Colonic mucosa (tissue), 4 donors: ENCODE results near the gene SORCS3. TPM values are rescaled to one million over a fixed set of nuclear protein-coding genes. Genes with fewer than 3 reads are reported as not detected.

Source experiments
- DNase-seq: peaks from one replicate; pipeline ENCODE4 v3.0.0-alpha.2; 2020
- H3K27ac ChIP-seq: fragments of 200-600 bp; one replicate; pipeline ENCODE4 v1.8.0; 2021
- H3K27me3 ChIP-seq: fragments of 200-600 bp; one replicate; pipeline ENCODE4 v1.8.0; 2021
- H3K36me3 ChIP-seq: fragments of 200-600 bp; one replicate; pipeline ENCODE4 v1.8.0; 2021
- H3K4me1 ChIP-seq: fragments of 200-600 bp; one replicate; pipeline ENCODE4 v1.8.0; 2021; ENCODE audit warnings: mild to moderate bottlenecking
- H3K4me3 ChIP-seq: fragments of 200-600 bp; one replicate; pipeline ENCODE4 v1.8.0; 2021
- H3K9ac ChIP-seq, 2 donors: one replicate each; pipeline ENCODE4 v1.7.0; 2013; ENCODE audit warnings: control low read depth in 2 of 2, low read depth in 2 of 2, low read length in 2 of 2
- H3K9me3 ChIP-seq: fragments of 200-600 bp; one replicate; pipeline ENCODE4 v1.8.0; 2021
- CTCF ChIP-seq: fragments of 200-600 bp; IDR thresholded peaks from one replicate; pipeline ENCODE4 v1.8.0; 2022; ENCODE audit warnings: antibody characterized with exemption, mild to moderate bottlenecking
- intact Hi-C: fragments of 100-400 bp; cut with DNase I; formaldehyde crosslinking; loops from one replicate; pipeline ENCODE4 v1.14.1; 2022
- total RNA-seq, 2 donors: library from RNA; stranded (reverse); fragmentation: NEBNext Ultra II Directional in 1 of 2; extraction: Animal tissue kit (Norgen Biotek cat#: 25700) in 1 of 2; gene quantifications; one replicate each; pipeline ENCODE4 v1.2.1, GENCODE V29; 2021
- donor health status: healthy.
- donor health status: DM: no; HTN: no; CAD: no.
- donor health status: DM: no; HTN: no; CAD: no.

Gene SORCS3
- total RNA-seq, 2 donors from 2014 or later, result 0.08 TPM; not detected in 1

DNA sequence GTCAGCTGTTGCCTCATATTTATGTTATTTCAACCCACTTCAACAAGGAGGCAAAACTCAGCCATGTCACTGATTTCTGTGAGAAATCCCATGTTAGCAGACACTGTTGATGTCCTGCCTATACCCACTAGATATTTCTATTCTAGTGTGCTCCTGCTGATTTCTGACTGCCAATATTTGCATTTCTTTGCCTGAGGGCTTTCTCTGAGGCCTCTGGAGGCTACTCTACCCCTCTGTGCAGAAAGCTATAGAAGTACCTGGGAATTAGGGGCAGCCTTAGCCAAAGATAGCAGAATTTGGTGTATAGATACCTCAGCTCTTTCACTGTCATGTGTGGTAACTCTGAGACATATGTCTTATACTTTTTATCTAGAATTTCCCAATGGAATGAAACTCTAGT is 348.8 kb downstream of the SORCS3 start:
- H3K27ac ChIP-seq, result no peak overlapping the region
- no peaks in the 10 kb centered on the region for H3K9me3 ChIP-seq
- H3K36me3 ChIP-seq, result no peaks in the 10 kb centered on the region
- no peak for DNase-seq
- intact Hi-C loops, result no loop called here
- H3K9ac ChIP-seq, result no peak overlapping the region
- TF ChIP-seq CTCF, result no peak
- H3K27me3 ChIP-seq, result no peaks in the 10 kb centered on the region
- no peaks in the 10 kb centered on the region for H3K4me1 ChIP-seq
- H3K4me3 ChIP-seq, result no peak overlapping the region

GRCh38 chr10:104993085-104993484 is 352.0 kb downstream of the SORCS3 start:
- no peaks in the 10 kb centered on the region for H3K4me1 ChIP-seq
- TF ChIP-seq CTCF, result no peak
- no peaks in the 10 kb centered on the region for H3K9me3 ChIP-seq
- H3K27ac ChIP-seq, result no peak overlapping the region
- H3K9ac ChIP-seq, result no peak overlapping the region
- no peaks in the 10 kb centered on the region for H3K36me3 ChIP-seq
- no peaks in the 10 kb centered on the region for H3K27me3 ChIP-seq
- intact Hi-C loops, result no loop called here
- no peak overlapping the region for H3K4me3 ChIP-seq
- DNase-seq, result no peak

GRCh38 chr10:105001269-105001668 is 360.2 kb downstream of the SORCS3 start:
- no peak overlapping the region for H3K9ac ChIP-seq
- TF ChIP-seq CTCF, result no peak
- H3K36me3 ChIP-seq, result no peaks in the 10 kb centered on the region
- no peak for DNase-seq
- no peak overlapping the region for H3K27ac ChIP-seq
- no peaks in the 10 kb centered on the region for H3K27me3 ChIP-seq
- H3K4me3 ChIP-seq, result no peak overlapping the region
- intact Hi-C loops, result no loop called here
- H3K9me3 ChIP-seq, result no peaks in the 10 kb centered on the region
- no peaks in the 10 kb centered on the region for H3K4me1 ChIP-seq

DNA sequence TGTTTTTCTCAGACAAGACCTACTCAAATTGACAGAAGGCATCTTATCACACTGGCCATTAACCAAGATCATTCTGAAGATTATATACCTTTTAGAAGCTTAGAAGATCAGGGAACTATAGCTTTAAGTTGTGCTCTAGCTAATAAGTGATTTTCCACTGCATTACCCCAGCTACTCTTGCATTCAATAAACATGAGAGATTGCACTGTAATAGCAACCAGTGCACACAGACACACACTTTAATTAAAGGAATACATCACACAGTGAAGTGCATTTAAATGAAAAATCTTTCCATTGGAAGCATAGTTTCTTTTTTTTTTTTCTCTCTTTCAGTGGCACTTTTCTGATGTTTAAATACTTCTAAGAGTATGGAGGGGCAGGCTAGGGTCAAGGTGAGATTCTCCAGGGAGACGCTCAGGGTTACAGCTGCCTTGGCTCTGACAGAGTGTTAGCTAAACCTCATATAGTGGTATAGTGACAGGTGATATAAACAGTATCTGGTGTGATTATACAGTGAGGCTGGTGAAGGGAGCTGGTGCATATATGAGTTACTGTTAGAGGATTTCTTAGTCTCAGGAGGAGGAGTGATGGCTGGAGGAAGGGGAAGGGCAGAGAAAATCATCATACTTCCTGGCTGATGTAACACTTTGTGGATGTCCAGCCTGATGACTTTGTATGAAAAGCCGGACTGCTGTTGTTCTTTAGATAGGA is 369.5 kb downstream of the SORCS3 start:
- no peaks in the 10 kb centered on the region for H3K36me3 ChIP-seq
- intact Hi-C loops, result no loop called here
- H3K4me1 ChIP-seq, result no peaks in the 10 kb centered on the region
- no peaks in the 10 kb centered on the region for H3K9me3 ChIP-seq
- no peak overlapping the region for H3K4me3 ChIP-seq
- H3K27me3 ChIP-seq, result no peaks in the 10 kb centered on the region
- TF ChIP-seq CTCF, result no peak
- no peak overlapping the region for H3K27ac ChIP-seq
- H3K9ac ChIP-seq, result no peak overlapping the region
- no peak for DNase-seq

DNA sequence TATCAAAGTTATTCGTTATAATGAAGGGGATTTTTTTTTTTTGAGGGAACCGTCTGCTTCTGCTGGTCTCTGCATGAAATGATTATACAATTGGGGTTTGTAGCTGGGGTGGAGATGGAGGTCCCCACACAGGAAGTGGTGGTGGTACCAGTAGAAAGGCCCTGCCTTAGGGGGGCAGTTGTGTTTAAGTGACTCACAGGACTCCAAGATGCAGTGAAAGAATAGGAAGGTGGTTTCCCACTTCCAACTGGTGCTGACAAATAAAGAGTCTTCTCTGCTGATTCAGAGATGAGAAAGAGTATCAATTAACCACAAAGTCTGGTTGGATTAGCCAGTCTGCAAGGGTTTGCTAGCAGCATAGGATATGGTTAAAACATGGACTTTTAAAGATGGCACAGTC is 376.0 kb downstream of the SORCS3 start:
- intact Hi-C loops, result no loop called here
- no peaks in the 10 kb centered on the region for H3K27me3 ChIP-seq
- TF ChIP-seq CTCF, result no peak

More for the DNA sequence above, 376.0 kb downstream of the SORCS3 start:
- H3K36me3 ChIP-seq, result no peaks in the 10 kb centered on the region
- no peak for DNase-seq
- H3K4me1 ChIP-seq, result no peaks in the 10 kb centered on the region
- H3K9ac ChIP-seq, result no peak overlapping the region
- H3K9me3 ChIP-seq, result no peaks in the 10 kb centered on the region
- no peak overlapping the region for H3K4me3 ChIP-seq
- H3K27ac ChIP-seq, result no peak overlapping the region
